Duodenal mucosa (tissue), 2 donors: ENCODE measurements around the gene SLC44A1.

ENCODE experiments used
- H3K27ac ChIP-seq: one replicate; pipeline ENCODE4 v1.7.0; 2013; ENCODE audit warnings: low read depth, low read length
- H3K27me3 ChIP-seq, 2 donors: one replicate each; pipeline ENCODE4 v1.7.0; 2013; ENCODE audit warnings: low read length in 2 of 2, control low read depth in 1 of 2; ENCODE audit not compliant: insufficient read depth in 2 of 2, control insufficient read depth in 1 of 2
- H3K36me3 ChIP-seq, 2 donors: one replicate each; pipeline ENCODE4 v1.7.0; 2013; ENCODE audit warnings: low read length in 2 of 2, control low read depth in 1 of 2; ENCODE audit not compliant: insufficient read depth in 2 of 2, control insufficient read depth in 1 of 2
- H3K4me1 ChIP-seq, 2 donors: one replicate each; pipeline ENCODE4 v1.7.0; 2013; ENCODE audit warnings: low read length in 2 of 2, control low read depth in 1 of 2; ENCODE audit not compliant: insufficient read depth in 2 of 2, control insufficient read depth in 1 of 2
- H3K4me3 ChIP-seq, 2 donors: one replicate each; pipeline ENCODE4 v1.7.0; 2013; ENCODE audit warnings: low read length in 2 of 2, low read depth in 1 of 2
- H3K9ac ChIP-seq, 2 donors: one replicate each; pipeline ENCODE4 v1.7.0; 2013; ENCODE audit warnings: low read length in 2 of 2, low read depth in 1 of 2
- H3K9me3 ChIP-seq, 2 donors: one replicate each; pipeline ENCODE4 v1.7.0; 2013; ENCODE audit warnings: low read length in 2 of 2, control low read depth in 1 of 2; ENCODE audit not compliant: control insufficient read depth in 1 of 2

The SLC44A1 gene

GRCh38 chr9:105390871-105391270, 146.4 kb downstream of the SLC44A1 start:
- Histone ChIP-seq H3K4me3 (no peak overlapping the region), H3K4me1 (no peaks in the 10 kb centered on the region), H3K9ac (no peak overlapping the region), H3K9me3 (no peaks in the 10 kb centered on the region), H3K36me3 (peaks cover 0 to under 1% of the 10 kb centered on the region in 2 donors), H3K27me3 (no peaks in the 10 kb centered on the region), H3K27ac (no peak overlapping the region)

GRCh38 chr9:105391288-105391687, 146.8 kb downstream of the SLC44A1 start:
- no peaks in the 10 kb centered on the region for H3K27me3 ChIP-seq

GRCh38 chr9:105392531-105392930, 148.1 kb downstream of the SLC44A1 start:
- H3K4me1 ChIP-seq = no peaks in the 10 kb centered on the region
- H3K27ac ChIP-seq = no peak overlapping the region
- no peaks in the 10 kb centered on the region for H3K9me3 ChIP-seq
- no peak overlapping the region for H3K9ac ChIP-seq
- no peak overlapping the region for H3K4me3 ChIP-seq
- H3K36me3 ChIP-seq = no peaks in the 10 kb centered on the region
- no peaks in the 10 kb centered on the region for H3K27me3 ChIP-seq

More at GRCh38 chr9:105391288-105391687, 146.8 kb downstream of the SLC44A1 start:
- Histone ChIP-seq H3K4me1 (no peaks in the 10 kb centered on the region), H3K4me3 (no peak overlapping the region), H3K9ac (no peak overlapping the region), H3K27ac (no peak overlapping the region), H3K9me3 (no peaks in the 10 kb centered on the region), H3K36me3 (no peaks in the 10 kb centered on the region)

- Histone ChIP-seq H3K9me3 (no peaks in the 10 kb centered on the region), H3K4me3 (no peak overlapping the region), H3K9ac (no peak overlapping the region), H3K36me3 (no peaks in the 10 kb centered on the region), H3K27ac (no peak overlapping the region), H3K4me1 (no peaks in the 10 kb centered on the region), H3K27me3 (no peaks in the 10 kb centered on the region)
Observed at GRCh38 chr9:105393576-105394344, 149.3 kb downstream of the SLC44A1 start.

- no peak overlapping the region for H3K27ac ChIP-seq
- H3K36me3 ChIP-seq = no peaks in the 10 kb centered on the region
- H3K4me3 ChIP-seq = no peak overlapping the region
- H3K27me3 ChIP-seq = no peaks in the 10 kb centered on the region
- H3K9me3 ChIP-seq = no peaks in the 10 kb centered on the region
- no peak overlapping the region for H3K9ac ChIP-seq
- H3K4me1 ChIP-seq = no peaks in the 10 kb centered on the region
Observed at GRCh38 chr9:105396441-105396840, 152.0 kb downstream of the SLC44A1 start.

GRCh38 chr9:105396901-105397300, 152.4 kb downstream of the SLC44A1 start:
- Histone ChIP-seq H3K4me1 (no peaks in the 10 kb centered on the region), H3K9ac (no peak overlapping the region), H3K36me3 (no peaks in the 10 kb centered on the region), H3K9me3 (no peaks in the 10 kb centered on the region), H3K27me3 (no peaks in the 10 kb centered on the region), H3K4me3 (no peak overlapping the region), H3K27ac (no peak overlapping the region)

- Histone ChIP-seq H3K4me1 (no peaks in the 10 kb centered on the region), H3K27ac (no peak overlapping the region), H3K27me3 (no peaks in the 10 kb centered on the region), H3K36me3 (no peaks in the 10 kb centered on the region), H3K9me3 (no peaks in the 10 kb centered on the region), H3K9ac (no peak overlapping the region), H3K4me3 (no peak overlapping the region)
Observed at GRCh38 chr9:105399117-105399516, 154.7 kb downstream of the SLC44A1 start.

- Histone ChIP-seq H3K9me3 (no peaks in the 10 kb centered on the region), H3K27me3 (no peaks in the 10 kb centered on the region), H3K4me1 (no peaks in the 10 kb centered on the region), H3K9ac (no peak overlapping the region), H3K36me3 (no peaks in the 10 kb centered on the region), H3K27ac (no peak overlapping the region), H3K4me3 (no peak overlapping the region)
Observed at GRCh38 chr9:105401651-105402050, 157.2 kb downstream of the SLC44A1 start.

GRCh38 chr9:105403552-105404248, 159.2 kb downstream of the SLC44A1 start:
- Histone ChIP-seq H3K4me1 (no peaks in the 10 kb centered on the region), H3K27ac (no peak overlapping the region), H3K27me3 (no peaks in the 10 kb centered on the region), H3K9ac (no peak overlapping the region), H3K4me3 (no peak overlapping the region), H3K9me3 (no peaks in the 10 kb centered on the region), H3K36me3 (no peaks in the 10 kb centered on the region)

GRCh38 chr9:105405514-105406131, 161.2 kb downstream of the SLC44A1 start:
- Histone ChIP-seq H3K27ac (no peak overlapping the region), H3K27me3 (no peaks in the 10 kb centered on the region)

More at GRCh38 chr9:105405514-105406131, 161.2 kb downstream of the SLC44A1 start:
- H3K4me3 ChIP-seq = no peak overlapping the region
- H3K9ac ChIP-seq = no peak overlapping the region
- H3K4me1 ChIP-seq = no peaks in the 10 kb centered on the region
- H3K9me3 ChIP-seq = peaks cover 0 to 2% of the 10 kb centered on the region in 2 donors
- H3K36me3 ChIP-seq = no peaks in the 10 kb centered on the region
